Vagina (tissue), 2 donors: ENCODE measurements around the gene DPP8. TPM values are rescaled to one million over a fixed set of nuclear protein-coding genes. Genes with fewer than 3 reads are reported as not detected.
"Not testable (repeated sequence)": the region's sequence is repeated elsewhere in the genome, so short reads cannot be mapped to it uniquely, and the experiment has no call there.

Source experiments
- DNase-seq, 2 donors: peaks; one replicate each; pipeline ENCODE4 v3.0.0-alpha.2; 2017; ENCODE audit errors: extremely low spot score in 2 of 2
- H3K27ac ChIP-seq: fragments of 200-600 bp; sonication (generic); one replicate; pipeline ENCODE4 v1.5.1; 2019
- H3K27me3 ChIP-seq: fragments of 200-600 bp; sonication (generic); one replicate; pipeline ENCODE4 v1.5.1; 2019
- H3K36me3 ChIP-seq, 2 donors: fragments of 200-600 bp; sonication (generic); one replicate each; pipeline ENCODE4 v1.5.1; 2017 to 2019
- H3K4me1 ChIP-seq: fragments of 200-600 bp; sonication (generic); one replicate; pipeline ENCODE4 v1.5.1; 2019
- H3K4me3 ChIP-seq, 2 donors: fragments of 200-600 bp; sonication (generic); 1 replicate in 1 of 2; 2 replicates in 1 of 2; pipeline ENCODE4 v1.5.1; 2016 to 2019
- H3K9me3 ChIP-seq: fragments of 200-600 bp; sonication (generic); one replicate; pipeline ENCODE4 v1.5.1; 2019
- CTCF ChIP-seq, 3 experiments: fragments of 450-650 bp in 2 of 3; fragments of 200-600 bp in 1 of 3; sonication (generic) in 1 of 3; IDR thresholded peaks; one replicate each; pipeline ENCODE4 v1.5.1; 2017 to 2019; ENCODE audit warnings: antibody characterized with exemption in 3 of 3, mild to moderate bottlenecking in 2 of 3, moderate library complexity in 2 of 3
- POLR2A ChIP-seq, 2 donors: fragments of 450-650 bp; IDR thresholded peaks; one replicate each; pipeline ENCODE4 v1.6.1; 2017; ENCODE audit warnings: antibody characterized with exemption in 2 of 2, mild to moderate bottlenecking in 2 of 2, moderate library complexity in 2 of 2
- POLR2AphosphoS5 ChIP-seq, 2 donors: sonication (generic); formaldehyde crosslinking; IDR thresholded peaks; one replicate each; pipeline ENCODE4 v1.9.0; 2017; ENCODE audit warnings: antibody characterized with exemption in 2 of 2, mild to moderate bottlenecking in 2 of 2, low read depth in 1 of 2; ENCODE audit not compliant: insufficient read depth in 1 of 2
- intact Hi-C: fragments of 100-400 bp; cut with DNase I; formaldehyde crosslinking; loops from one replicate; pipeline ENCODE4 v1.15.1; 2023
- total RNA-seq: library from RNA; depleted of rRNA; stranded (reverse); fragments of >200 nt; gene quantifications from one replicate; pipeline ENCODE4 v1.2.3, GENCODE V29; 2016

DPP8 gene
- total RNA-seq, 1 donor from 2014 or later = 28.2 TPM

GRCh38 chr15:65470866-65471265 is 46.6 kb downstream of the DPP8 start:
- Histone ChIP-seq H3K27me3 (no peaks in the 10 kb centered on the region), H3K4me3 (no peak overlapping the region), H3K9me3 (no peaks in the 10 kb centered on the region), H3K36me3 (peaks cover 0 to 25% of the 10 kb centered on the region in 2 donors), H3K27ac (no peak overlapping the region), H3K4me1 (no peaks in the 10 kb centered on the region)
- no peak for TF ChIP-seq POLR2A (IDR thresholded peaks at IDR 0.05)
- TF ChIP-seq POLR2AphosphoS5 (IDR thresholded peaks at IDR 0.05; ENCODE audit: insufficient read depth in 1 of 2, low read depth in 1 of 2) = no peak
- TF ChIP-seq CTCF (IDR thresholded peaks at IDR 0.05) = no peak
- intact Hi-C loops = no loop called here
- no peak for DNase-seq

GRCh38 chr15:65468229-65468909 is 49.1 kb downstream of the DPP8 start:
- TF ChIP-seq POLR2AphosphoS5 (IDR thresholded peaks at IDR 0.05; ENCODE audit: insufficient read depth in 1 of 2, low read depth in 1 of 2) = no peak
- no peak for TF ChIP-seq CTCF (IDR thresholded peaks at IDR 0.05)
- TF ChIP-seq POLR2A (IDR thresholded peaks at IDR 0.05) = no peak
- no peaks in the 10 kb centered on the region for H3K27me3 ChIP-seq
- H3K4me1 ChIP-seq = no peaks in the 10 kb centered on the region
- H3K9me3 ChIP-seq = no peaks in the 10 kb centered on the region
- intact Hi-C loops = no loop called here
- no peak overlapping the region for H3K27ac ChIP-seq
- no peak for DNase-seq
- H3K4me3 ChIP-seq = no peak overlapping the region
- peaks cover 0 to 44% of the 10 kb centered on the region in 2 donors for H3K36me3 ChIP-seq

GRCh38 chr15:65466901-65467300 is 50.6 kb downstream of the DPP8 start:
- TF ChIP-seq POLR2A (IDR thresholded peaks at IDR 0.05) (no peak), CTCF (IDR thresholded peaks at IDR 0.05) (no peak)
- no peak for DNase-seq
- no peak overlapping the region for H3K4me3 ChIP-seq
- no peaks in the 10 kb centered on the region for H3K9me3 ChIP-seq
- intact Hi-C loops = no loop called here
- peaks cover 0 to 48% of the 10 kb centered on the region in 2 donors for H3K36me3 ChIP-seq
- no peaks in the 10 kb centered on the region for H3K27me3 ChIP-seq
- H3K27ac ChIP-seq = no peak overlapping the region
- H3K4me1 ChIP-seq = no peaks in the 10 kb centered on the region

- peaks cover 0 to 69% of the 10 kb centered on the region in 2 donors for H3K36me3 ChIP-seq
- H3K27me3 ChIP-seq, DNase-seq, H3K4me3 ChIP-seq, H3K9me3 ChIP-seq, intact Hi-C loops, H3K4me1 ChIP-seq, H3K27ac ChIP-seq: not testable (repeated sequence)
These were observed 54.4 kb downstream of the DPP8 start for GRCh38 chr15:65463096-65463495.

- Histone ChIP-seq H3K27me3 (no peaks in the 10 kb centered on the region), H3K4me3 (no peak overlapping the region), H3K4me1 (no peaks in the 10 kb centered on the region), H3K27ac (no peak overlapping the region), H3K9me3 (no peaks in the 10 kb centered on the region), H3K36me3 (peaks cover 0 to 63% of the 10 kb centered on the region in 2 donors)
- no peak for DNase-seq
- intact Hi-C loops = no loop called here
- TF ChIP-seq CTCF (IDR thresholded peaks at IDR 0.05) (no peak), POLR2AphosphoS5 (IDR thresholded peaks at IDR 0.05; ENCODE audit: insufficient read depth in 1 of 2, low read depth in 1 of 2) (no peak), POLR2A (IDR thresholded peaks at IDR 0.05) (no peak)
These were observed 56.6 kb downstream of the DPP8 start for GRCh38 chr15:65460741-65461347.

GRCh38 chr15:65455256-65455655 is 62.2 kb downstream of the DPP8 start:
- peaks cover 0 to 68% of the 10 kb centered on the region in 2 donors for H3K36me3 ChIP-seq
- H3K4me3 ChIP-seq, intact Hi-C loops: not testable (repeated sequence)

More at GRCh38 chr15:65455256-65455655, 62.2 kb downstream of the DPP8 start:
- H3K27ac ChIP-seq, H3K9me3 ChIP-seq, H3K4me1 ChIP-seq, DNase-seq, H3K27me3 ChIP-seq: not testable (repeated sequence)
